IMR-90 (cell line): Measurements from ENCODE around the gene POLR3B. TPM values are rescaled to one million over a fixed set of nuclear protein-coding genes. Genes with fewer than 3 reads are reported as not detected.

Source experiments
- ATAC-seq: fragments of 200-7000 bp; cut with Tn5 transposase; 2 replicates; pipeline ENCODE4 v1.9.1; 2020; ENCODE audit warnings: low read depth, mild to moderate bottlenecking, moderate library complexity
- BruUV-seq: library from RNA; stranded (reverse); fragments of 400-500 nt; replicated peaks from 2 replicates; lab custom pipeline; 2021; lab: Mats Ljungman, UMichigan
- CTCF ChIA-PET: fragments of 300-600 bp; formaldehyde crosslinking; extraction: SDS; loops from one replicate; lab custom pipeline; 2021; ENCODE audit warnings: antibody characterized with exemption; lab: Yijun Ruan, JAX
- POLR2A ChIA-PET: fragments of 300-600 bp; sonication (Branson Sonifier 250); formaldehyde crosslinking; loops from one replicate; lab custom pipeline; 2022; ENCODE audit warnings: antibody characterized with exemption; ENCODE audit not compliant: unreplicated experiment; lab: Charles Lee
- DNase-seq: peaks from one replicate; pipeline ENCODE4 v3.0.0; 2013
- H2AFZ ChIP-seq: replicated peaks from 2 replicates; pipeline ENCODE3; 2013; ENCODE audit warnings: low read length, mild to moderate bottlenecking; ENCODE audit not compliant: poor library complexity
- H2AK5ac ChIP-seq: 2 replicates; pipeline ENCODE4 v1.6.1; 2013; ENCODE audit warnings: low read depth, low read length, inconsistent platforms
- H2AK9ac ChIP-seq: replicated peaks from 2 replicates; pipeline ENCODE3; 2013; ENCODE audit warnings: mild to moderate bottlenecking, low read depth, low read length, moderate library complexity; ENCODE audit not compliant: poor library complexity
- H2BK120ac ChIP-seq: 2 replicates; pipeline ENCODE4 v1.6.1; 2013; ENCODE audit warnings: low read depth, low read length, inconsistent platforms
- H2BK15ac ChIP-seq: 3 replicates; pipeline ENCODE4 v1.6.1; 2013; ENCODE audit warnings: low read depth, low read length, inconsistent platforms
- H2BK20ac ChIP-seq: 2 replicates; pipeline ENCODE4 v1.6.1; 2013; ENCODE audit warnings: low read depth, mild to moderate bottlenecking, inconsistent platforms, low read length, moderate library complexity
- H2BK5ac ChIP-seq: 2 replicates; pipeline ENCODE4 v1.6.1; 2013; ENCODE audit warnings: mild to moderate bottlenecking, low read depth, low read length, inconsistent platforms; ENCODE audit not compliant: poor library complexity, severe bottlenecking
- H3K14ac ChIP-seq: replicated peaks from 2 replicates; pipeline ENCODE4 v1.6.1; 2013; ENCODE audit warnings: low read depth, low read length, inconsistent platforms
- H3K18ac ChIP-seq: 2 replicates; pipeline ENCODE4 v1.6.1; 2013; ENCODE audit warnings: low read depth, low read length, control low read depth
- H3K23ac ChIP-seq: 2 replicates; pipeline ENCODE4 v1.6.1; 2013; ENCODE audit warnings: low read depth, low read length, inconsistent platforms
- H3K27ac ChIP-seq: 2 replicates; pipeline ENCODE4 v1.5.1; 2013; ENCODE audit warnings: mild to moderate bottlenecking, control low read depth, low read length; ENCODE audit not compliant: insufficient read depth
- H3K27me3 ChIP-seq: 2 replicates; pipeline ENCODE4 v1.6.1; 2013; ENCODE audit warnings: low read length; ENCODE audit not compliant: control insufficient read depth, insufficient read depth
- H3K36me3 ChIP-seq: 2 replicates; pipeline ENCODE4 v1.6.1; 2013; ENCODE audit warnings: low read length, mixed read lengths; ENCODE audit not compliant: control insufficient read depth, insufficient read depth
- H3K4ac ChIP-seq: 2 replicates; pipeline ENCODE4 v1.6.1; 2013; ENCODE audit warnings: low read depth, low read length, inconsistent platforms
- H3K4me1 ChIP-seq: 2 replicates; pipeline ENCODE4 v1.6.1; 2013; ENCODE audit warnings: low read length, mixed read lengths; ENCODE audit not compliant: control insufficient read depth, insufficient read depth
- H3K4me2 ChIP-seq: 2 replicates; pipeline ENCODE4 v1.6.1; 2013; ENCODE audit warnings: low read depth, mild to moderate bottlenecking, control low read depth, low read length, moderate library complexity
- H3K4me3 ChIP-seq: 2 replicates; pipeline ENCODE4 v1.5.1; 2013; ENCODE audit warnings: low read depth, mild to moderate bottlenecking, control low read depth, low read length, moderate library complexity; ENCODE audit not compliant: insufficient read depth
- H3K56ac ChIP-seq: 2 replicates; pipeline ENCODE4 v1.6.1; 2013; ENCODE audit warnings: low read length, inconsistent platforms; ENCODE audit not compliant: insufficient read depth; ENCODE audit errors: extremely low read depth
- H3K79me1 ChIP-seq, 2 experiments: 2 replicates each; pipeline ENCODE4 v1.6.1; 2013; ENCODE audit warnings: low read length in 2 of 2, inconsistent platforms in 1 of 2, low read depth in 1 of 2
- H3K9ac ChIP-seq: 2 replicates; pipeline ENCODE4 v1.6.1; 2013; ENCODE audit warnings: low read depth, low read length, control low read depth
- H3K9me1 ChIP-seq: 2 replicates; pipeline ENCODE4 v1.6.1; 2013; ENCODE audit warnings: low read length, inconsistent platforms; ENCODE audit not compliant: insufficient read depth
- H3K9me3 ChIP-seq: 2 replicates; pipeline ENCODE4 v1.6.1; 2013; ENCODE audit warnings: low read length; ENCODE audit not compliant: control insufficient read depth, insufficient read depth
- H4K20me1 ChIP-seq: 2 replicates; pipeline ENCODE4 v1.6.1; 2013; ENCODE audit warnings: low read length, inconsistent platforms; ENCODE audit not compliant: insufficient read depth
- H4K5ac ChIP-seq: 2 replicates; pipeline ENCODE4 v1.6.1; 2013; ENCODE audit warnings: mild to moderate bottlenecking, low read depth, low read length, control low read depth
- H4K8ac ChIP-seq, 2 experiments: 2 replicates each; pipeline ENCODE4 v1.6.1; 2013; ENCODE audit warnings: low read depth in 2 of 2, low read length in 2 of 2, control low read depth in 1 of 2, inconsistent platforms in 1 of 2
- H4K91ac ChIP-seq: 2 replicates; pipeline ENCODE4 v1.6.1; 2013; ENCODE audit warnings: low read depth, low read length, inconsistent platforms; ENCODE audit not compliant: insufficient read depth
- BHLHE40 ChIP-seq: fragments of 150-350 bp; IDR thresholded peaks from 2 replicates; pipeline ENCODE4 v1.6.1; 2016; ENCODE audit warnings: mild to moderate bottlenecking, low read depth, low read length
- CTCF ChIP-seq: conservative IDR thresholded peaks from 2 replicates; pipeline ENCODE4 v1.5.1; 2012; ENCODE audit warnings: mild to moderate bottlenecking, low read depth, low read length, improper control_type of control experiment
- FOS ChIP-seq: fragments of 150-350 bp; IDR thresholded peaks from 2 replicates; pipeline ENCODE4 v1.6.1; 2016; ENCODE audit warnings: low read depth, low read length
- MAFK ChIP-seq: IDR thresholded peaks from 2 replicates; pipeline ENCODE4 v1.6.1; 2012; ENCODE audit warnings: low read depth, low read length, improper control_type of control experiment
- MAZ ChIP-seq: IDR thresholded peaks from 2 replicates; pipeline ENCODE4 v1.6.1; 2012; ENCODE audit warnings: low read depth, mild to moderate bottlenecking, low read length, improper control_type of control experiment, moderate library complexity, borderline replicate concordance
- MXI1 ChIP-seq: IDR thresholded peaks from 2 replicates; pipeline ENCODE4 v1.6.1; 2012; ENCODE audit warnings: low read depth, mild to moderate bottlenecking, low read length, moderate library complexity, borderline replicate concordance
- NFE2L2 ChIP-seq: fragments of 150-350 bp; IDR thresholded peaks from 2 replicates; pipeline ENCODE4 v1.6.1; 2016; ENCODE audit warnings: low read depth, mild to moderate bottlenecking, low read length
- POLR2A ChIP-seq: IDR thresholded peaks from 2 replicates; pipeline ENCODE4 v1.6.1; 2012; ENCODE audit warnings: mild to moderate bottlenecking, low read depth, low read length
- RAD21 ChIP-seq: IDR thresholded peaks from 2 replicates; pipeline ENCODE4 v1.6.1; 2012; ENCODE audit warnings: low read length, improper control_type of control experiment
- RCOR1 ChIP-seq: IDR thresholded peaks from 2 replicates; pipeline ENCODE4 v1.6.1; 2012; ENCODE audit warnings: mild to moderate bottlenecking, low read length, improper control_type of control experiment; ENCODE audit not compliant: insufficient replicate concordance
- RFX5 ChIP-seq: IDR thresholded peaks from 2 replicates; pipeline ENCODE4 v1.8.0; 2012; ENCODE audit warnings: low read depth, mild to moderate bottlenecking, low read length, moderate library complexity
- SMC3 ChIP-seq: fragments of 150-350 bp; IDR thresholded peaks from 2 replicates; pipeline ENCODE4 v1.6.1; 2016; ENCODE audit warnings: low read depth, mild to moderate bottlenecking, antibody characterized with exemption, low read length, moderate library complexity
- WGBS, 2 experiments: methylation state at CpG; one replicate each; pipeline versions ENCODE4 v1.1.5 to v1.1.7; 2013; ENCODE audit warnings: missing lambda C conversion rate in 2 of 2; ENCODE audit not compliant: insufficient read length in 1 of 2; ENCODE audit errors: extremely low coverage in 2 of 2; 5-methylcytosine and 5-hydroxymethylcytosine counted together
- dilution Hi-C: fragments of 300-500 bp; cut with HindIII; formaldehyde crosslinking; loops from one replicate; pipeline ENCODE4 v1.14.3; 2018; ENCODE audit warnings: low sequenced_read_pairs; ENCODE audit not compliant: unreplicated experiment
- in situ Hi-C: fragments of 300-500 bp; cut with MboI; formaldehyde crosslinking; loops from 3 replicates; pipeline ENCODE4 v1.14.3; 2019; ENCODE audit warnings: low sequenced_read_pairs, inconsistent platforms, mixed read lengths
- intact Hi-C: fragments of 100-400 bp; cut with micrococcal nuclease; formaldehyde crosslinking; loops from 2 replicates; pipeline ENCODE4 v1.10.0; 2022
- polyA plus RNA-seq, 3 experiments: library from polyadenylated mRNA; depleted of rRNA; stranded (reverse); fragments of >200 nt; gene quantifications; 2 replicates each; pipeline ENCODE4 v1.2.3, GENCODE V29; 2012; ENCODE audit warnings: low replicate concordance in 1 of 3
- total RNA-seq: library from RNA; depleted of rRNA; stranded (reverse); fragments of >200 nt; gene quantifications from 2 replicates; pipeline ENCODE4 v1.2.3, GENCODE V29; 2012

Gene POLR3B
- total and polyA plus RNA-seq, 2 of the 4 experiments (the other 2 are of a cell fraction), result 6.9 to 15.4 TPM

GRCh38 chr12:106487664-106488063, 130.1 kb downstream of the POLR3B start:
- Histone ChIP-seq H4K20me1 (no peaks in the 10 kb centered on the region), H3K27ac (no peak overlapping the region), H3K4ac (no peak overlapping the region), H3K4me1 (no peaks in the 10 kb centered on the region), H3K9me1 (no peaks in the 10 kb centered on the region), H2AFZ (no peak overlapping the region), H2AK5ac (no peak overlapping the region), H3K79me1 (no peaks in the 10 kb centered on the region), H2BK120ac (no peak overlapping the region), H3K36me3 (no peaks in the 10 kb centered on the region), H3K4me3 (no peak overlapping the region), H3K9me3 (no peaks in the 10 kb centered on the region), H3K27me3 (no peaks in the 10 kb centered on the region), H3K56ac (no peak overlapping the region), H3K9ac (no peak overlapping the region), H2BK20ac (no peak overlapping the region), H3K23ac (no peak overlapping the region), H3K14ac (no peak overlapping the region), H3K18ac (no peak overlapping the region), H4K5ac (no peak overlapping the region), H2BK5ac (no peak overlapping the region), H4K91ac (no peak overlapping the region), H3K4me2 (no peak overlapping the region), H2AK9ac (no peak overlapping the region), H2BK15ac (no peak overlapping the region), H4K8ac (no peak overlapping the region)
- WGBS, 2 experiments, result 95% methylated on average over 4 of the region's 5 CpGs; no CpG with 5 or more reads in 1 of the 2 experiments
- dilution Hi-C loops, result no loop called here
- ATAC-seq, result peak; percentile 29
- in situ Hi-C loops, result no loop called here
- ChIA-PET CTCF (interaction anchor here (0.6 to 1.6 kb wide), 2 partner anchors 16 to 1188 kb away, joined by 3 to 4 read pairs; no protein-coding TSS in a partner anchor), POLR2A (no interaction called here)
- TF ChIP-seq MAFK (no peak), CTCF (no peak), NFE2L2 (no peak), FOS (no peak), MXI1 (no peak), RFX5 (no peak), RCOR1 (no peak), BHLHE40 (no peak), SMC3 (no peak), POLR2A (no peak), RAD21 (no peak), MAZ (no peak)
- BruUV-seq, result no TSS peak
- intact Hi-C loops, result no loop called here
- no peak for DNase-seq
